GM18502 (cell line): Measurements from ENCODE around the gene FOXF1.

Experiments
- ATAC-seq: cut with Tn5 transposase; IDR thresholded peaks from one replicate; pipeline ENCODE4 v1.9.1; 2021; ENCODE audit warnings: mild to moderate bottlenecking; ENCODE audit not compliant: unreplicated experiment, poor library complexity

The FOXF1 gene

DNA sequence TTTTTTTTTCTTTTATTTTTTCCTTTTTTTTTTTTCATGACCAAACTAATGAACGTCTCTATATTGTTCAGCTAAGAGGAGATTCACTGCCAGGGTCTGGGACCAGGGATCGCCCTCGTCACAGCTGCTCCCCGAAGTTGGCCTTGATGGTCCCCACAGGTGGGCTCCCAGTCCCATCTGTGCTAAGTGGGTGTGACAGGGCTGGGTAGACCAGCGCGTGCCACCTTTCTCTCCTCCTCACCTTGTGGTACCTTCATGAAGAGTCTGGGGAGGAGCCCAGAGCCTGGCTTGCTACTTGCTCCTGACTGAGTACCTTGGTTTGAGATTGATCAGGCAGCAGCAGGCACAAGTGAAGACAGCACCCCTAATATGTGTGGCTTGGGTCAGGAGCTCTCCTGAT lies 6.5 kb upstream of the FOXF1 start:
- ATAC-seq = no peak

DNA sequence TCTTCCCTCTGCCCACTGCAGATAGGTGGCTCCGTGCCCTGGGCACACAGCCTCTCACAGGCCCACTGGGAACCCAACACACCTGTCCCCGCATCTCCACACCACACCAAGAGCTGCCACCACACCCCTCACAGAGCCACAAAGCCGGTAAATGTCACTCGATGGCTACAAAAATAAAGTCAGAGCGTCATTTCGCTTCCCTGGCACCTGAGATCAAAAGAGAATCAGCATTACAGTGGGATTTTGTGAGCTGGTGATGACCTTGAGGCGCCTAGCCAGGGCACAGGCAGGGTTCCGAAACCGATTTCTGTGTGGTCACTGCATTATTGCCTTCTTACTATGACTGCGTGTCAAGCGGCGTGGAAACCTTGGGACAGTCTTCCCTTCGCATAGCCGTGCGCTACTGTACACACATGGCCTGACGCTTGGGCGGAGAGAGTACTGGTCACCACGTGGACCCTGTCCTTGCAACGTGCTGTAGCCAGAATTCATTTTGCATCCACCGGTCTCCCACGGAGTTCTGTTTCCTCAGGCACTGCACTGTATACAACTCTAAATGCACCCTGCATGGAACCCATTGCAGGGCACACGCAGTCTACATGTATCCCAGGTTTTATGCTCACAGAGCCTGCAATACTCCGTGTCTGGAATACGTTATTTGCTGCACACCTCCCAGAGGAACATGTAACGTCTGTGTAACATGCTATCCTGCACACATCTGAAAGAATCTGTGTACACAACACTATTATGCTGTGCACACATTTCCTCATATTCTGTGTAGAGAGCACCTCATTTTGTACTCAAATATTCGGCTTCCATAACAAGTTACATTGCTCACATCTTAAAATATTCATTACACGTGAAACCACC lies 5.8 kb upstream of the FOXF1 start:
- no peak for ATAC-seq

DNA sequence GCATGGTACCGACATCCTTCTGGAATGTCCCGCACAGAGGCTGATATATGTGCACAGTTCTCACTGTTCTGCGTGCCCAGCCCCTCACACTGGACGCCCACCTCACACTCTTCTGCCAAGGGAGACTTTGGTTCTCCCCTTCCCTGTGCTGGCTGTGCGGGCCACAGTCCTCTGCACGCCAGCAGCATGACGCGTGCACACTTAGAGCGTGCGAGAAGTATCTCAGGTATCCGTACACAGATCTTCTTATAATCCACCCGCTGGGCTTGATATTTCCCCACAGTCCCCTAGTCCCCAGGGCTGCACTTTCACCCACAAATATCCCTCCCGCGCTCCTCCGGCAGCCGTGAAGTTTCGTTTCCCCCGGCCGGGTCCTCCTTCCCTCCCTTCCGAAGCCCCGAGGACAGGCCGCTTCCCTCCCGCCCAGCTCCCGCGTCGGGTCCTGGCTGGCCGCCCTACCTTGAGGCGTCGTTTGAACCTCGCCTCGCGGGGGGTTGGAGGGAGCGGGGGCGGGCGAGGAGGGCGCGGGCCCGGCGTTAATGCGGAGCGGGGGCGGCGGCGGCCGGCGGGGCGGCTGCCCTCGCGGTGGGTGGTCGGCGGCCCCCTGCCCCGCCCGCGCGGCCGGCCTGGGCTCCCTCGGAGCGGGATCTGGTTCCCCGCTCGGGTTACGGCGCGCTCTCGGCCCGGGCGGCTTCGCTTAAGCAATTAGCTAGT lies 5.0 kb upstream of the FOXF1 start:
- no peak for ATAC-seq

DNA sequence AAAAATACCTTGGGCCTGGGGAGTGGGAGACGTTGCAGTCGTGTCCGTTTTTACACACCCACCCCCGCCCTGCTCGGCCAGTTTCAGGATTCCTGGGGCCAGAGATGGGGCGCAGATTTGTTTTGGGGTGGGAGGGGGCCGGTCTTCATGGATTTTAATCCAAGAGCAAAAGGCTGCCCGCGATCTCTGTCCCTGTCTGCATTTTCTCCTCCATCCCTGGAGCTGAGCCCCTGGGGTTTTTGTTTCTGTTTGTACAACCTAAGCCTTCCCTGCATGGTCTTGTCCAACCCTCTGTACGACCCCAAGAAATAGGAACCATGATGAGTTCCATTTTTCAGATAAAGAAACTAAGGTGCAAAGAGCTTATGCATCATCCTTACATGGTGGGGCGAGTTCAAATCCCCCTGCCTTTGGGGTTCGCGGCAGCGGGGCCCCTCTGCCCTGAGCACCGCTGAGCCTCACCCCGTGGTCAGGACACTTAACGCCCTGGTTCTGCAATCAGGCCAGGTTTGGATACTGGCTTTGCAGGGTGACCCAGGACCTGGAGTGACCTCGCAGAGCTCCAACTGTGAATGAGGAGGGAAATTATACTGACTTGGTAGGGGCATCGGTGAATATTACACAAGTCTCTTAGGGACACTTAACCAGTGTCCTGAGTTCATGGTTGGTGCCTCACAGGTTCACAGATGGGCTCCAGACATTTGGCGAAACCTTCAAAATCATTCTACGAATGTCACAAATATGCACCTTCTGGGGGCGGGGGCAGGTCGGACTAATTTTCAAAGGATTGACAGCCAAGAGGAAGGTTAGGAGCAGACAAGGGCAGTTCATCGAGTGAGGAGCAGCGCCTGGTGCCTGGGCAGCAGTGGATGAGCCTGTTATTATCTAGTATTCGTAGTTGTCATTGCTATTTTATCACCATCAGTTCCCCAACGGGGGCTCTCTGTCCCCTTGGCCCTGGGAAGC lies 4.1 kb upstream of the FOXF1 start:
- no peak for ATAC-seq

DNA sequence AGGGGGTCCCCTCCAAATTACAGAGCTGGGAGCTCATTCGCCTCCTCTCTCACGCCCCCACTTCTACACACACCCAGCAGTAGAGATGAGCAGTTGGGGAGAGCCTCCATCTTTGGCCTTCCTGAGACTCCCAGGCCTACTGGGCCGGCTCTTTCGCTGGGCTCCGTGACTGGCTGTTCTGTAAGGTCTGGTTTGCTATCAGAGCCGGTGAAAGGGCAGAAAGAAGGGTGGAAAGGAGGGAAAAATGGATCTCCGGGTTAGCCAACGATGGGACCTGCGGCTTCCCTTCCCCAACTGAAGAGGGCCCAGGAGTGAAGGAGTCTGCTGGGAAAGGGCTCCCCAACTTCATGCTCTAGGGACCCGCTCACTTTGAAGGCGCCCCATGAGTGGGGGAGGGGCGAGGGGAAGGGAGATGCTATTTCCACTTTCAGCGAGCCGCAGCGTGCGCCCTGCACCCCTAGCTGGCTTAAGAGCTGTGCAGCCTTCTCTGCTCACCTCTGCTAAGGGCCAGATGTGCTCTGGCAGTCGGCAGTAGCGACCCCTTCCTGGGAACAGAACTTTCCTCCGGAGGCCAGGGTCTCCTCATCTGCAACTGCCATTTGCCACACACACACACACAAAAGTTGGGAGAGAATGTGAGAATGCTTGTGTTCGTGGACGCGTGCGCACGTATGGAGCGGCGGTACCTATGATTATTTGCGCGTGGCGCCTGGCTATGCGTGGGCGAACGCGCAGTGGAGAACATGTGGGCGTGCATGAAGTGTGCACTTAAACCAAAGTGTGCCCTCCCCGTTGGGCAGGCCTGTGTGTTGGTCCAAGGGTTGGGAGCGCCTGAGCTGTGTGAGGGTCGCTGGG lies 2.9 kb upstream of the FOXF1 start:
- ATAC-seq = no peak

DNA sequence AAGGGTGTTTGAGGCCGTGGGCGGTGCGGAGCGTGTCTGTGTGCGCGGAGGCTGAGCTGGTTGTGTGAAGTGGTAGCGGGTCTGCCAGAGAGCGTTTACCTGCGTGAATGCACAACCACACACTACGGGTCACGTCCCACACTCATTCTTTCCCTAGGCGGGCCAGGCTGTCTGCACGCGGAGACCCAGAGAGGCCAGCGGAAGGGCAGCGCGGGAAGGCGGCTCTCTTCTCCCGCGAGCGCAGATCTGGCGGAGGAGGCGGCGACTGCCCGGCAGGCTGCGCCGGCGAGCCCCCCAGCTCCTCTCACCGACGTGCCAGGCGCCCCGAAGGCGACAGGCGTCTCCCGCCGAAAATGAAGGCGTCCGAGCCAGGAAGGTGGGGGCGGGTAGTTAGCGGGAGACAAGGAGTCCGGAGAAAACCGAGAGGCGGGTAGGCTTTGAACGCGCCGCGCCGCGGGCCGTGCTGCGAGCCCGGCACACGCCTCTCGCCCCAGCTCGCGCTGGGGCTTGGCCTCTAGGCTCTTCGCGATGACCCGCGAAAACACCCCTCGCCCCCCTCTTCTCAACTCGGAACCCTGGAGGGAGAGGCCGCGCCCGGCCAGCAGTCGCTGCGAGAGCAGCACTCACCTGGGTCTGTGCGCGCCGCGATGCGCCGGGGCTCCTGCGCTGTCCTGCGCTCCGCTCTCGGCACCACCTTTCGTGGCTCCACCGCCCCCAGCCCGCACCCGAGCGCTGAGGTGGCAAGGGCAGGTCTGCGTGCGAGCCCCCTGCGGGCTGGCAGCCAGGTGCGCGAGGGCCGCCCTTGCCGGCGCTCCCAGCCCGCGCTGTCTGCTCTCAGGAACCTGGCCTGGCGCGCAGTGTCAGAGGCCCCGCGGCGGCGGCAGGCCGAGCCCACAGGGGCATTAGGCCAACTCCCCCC lies 2.0 kb upstream of the FOXF1 start:
- no peak for ATAC-seq

DNA sequence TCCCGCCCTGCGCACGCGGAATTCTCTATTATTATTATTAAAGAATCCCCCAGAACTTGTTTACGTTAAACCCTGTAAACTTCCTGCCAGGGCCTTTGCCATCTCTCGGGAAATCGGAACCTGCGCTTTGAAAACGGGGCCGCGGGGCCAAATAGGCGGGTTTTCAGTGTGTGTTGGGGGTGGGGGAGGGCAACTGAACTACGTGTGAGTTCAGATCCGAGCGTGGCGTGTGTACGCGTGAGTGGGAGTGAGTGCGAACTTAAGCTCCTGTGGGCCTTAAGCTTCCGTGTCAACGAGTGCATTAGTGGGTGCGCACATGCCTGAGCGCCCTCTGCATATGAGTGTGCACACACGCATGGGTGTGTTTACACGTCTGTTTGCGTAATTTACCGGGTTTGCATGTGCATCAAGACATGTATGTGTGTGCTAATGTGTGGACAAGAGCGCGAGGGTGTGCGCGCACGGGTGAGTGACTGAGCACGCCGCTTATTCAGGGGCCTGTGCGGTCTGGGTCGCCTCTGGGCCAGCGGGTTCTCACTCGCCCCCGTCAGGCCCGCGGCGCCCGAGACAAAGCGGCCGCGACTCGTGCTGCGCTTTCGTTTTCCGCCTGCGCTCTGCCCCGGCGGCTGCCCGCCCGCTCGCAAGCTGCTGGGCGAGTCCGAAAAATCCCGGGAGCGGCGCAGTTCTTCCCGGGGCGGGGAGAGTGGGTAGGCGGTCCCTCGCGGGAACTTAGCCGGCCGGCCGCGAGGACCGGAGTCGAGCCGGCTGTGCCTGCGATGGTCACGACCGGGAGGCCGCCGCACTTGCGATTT lies 1.2 kb upstream of the FOXF1 start:
- ATAC-seq = no peak

DNA sequence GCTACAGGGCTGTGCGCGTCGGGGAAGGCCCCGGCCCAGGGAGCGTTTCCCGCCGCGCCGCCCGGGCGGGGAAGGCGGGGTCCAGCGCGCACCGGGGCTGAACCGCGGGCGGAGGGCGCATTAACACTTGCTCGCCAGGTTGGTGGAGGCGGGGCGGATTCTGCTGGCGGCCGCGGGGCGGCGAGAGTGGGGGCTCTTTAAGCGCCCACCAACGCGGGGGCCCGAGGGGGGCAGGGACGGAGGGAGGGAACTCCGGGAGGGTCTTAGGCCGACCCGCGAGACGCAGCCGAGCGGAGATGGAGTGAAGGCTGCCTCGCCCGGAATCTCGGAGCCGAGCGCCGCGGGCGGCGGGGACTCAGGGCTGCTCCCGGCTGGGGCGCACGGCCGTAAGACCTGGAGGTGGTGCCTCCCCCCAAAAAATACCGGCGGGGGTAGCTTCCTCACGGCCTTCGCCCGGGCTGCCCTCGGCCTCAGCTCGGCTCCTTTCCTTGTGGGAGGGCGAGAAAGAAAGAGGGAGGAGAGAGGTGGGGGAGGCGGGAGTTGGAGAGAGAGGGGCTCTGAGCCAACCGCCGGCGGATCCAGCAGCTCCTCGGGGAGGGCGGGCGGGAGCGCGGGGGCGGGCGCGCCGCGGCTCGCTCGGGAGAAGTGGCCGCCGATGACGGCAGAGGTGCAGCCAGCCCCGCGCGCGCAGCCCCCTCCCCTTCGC lies 415 bp upstream of the FOXF1 start:
- no peak for ATAC-seq

DNA sequence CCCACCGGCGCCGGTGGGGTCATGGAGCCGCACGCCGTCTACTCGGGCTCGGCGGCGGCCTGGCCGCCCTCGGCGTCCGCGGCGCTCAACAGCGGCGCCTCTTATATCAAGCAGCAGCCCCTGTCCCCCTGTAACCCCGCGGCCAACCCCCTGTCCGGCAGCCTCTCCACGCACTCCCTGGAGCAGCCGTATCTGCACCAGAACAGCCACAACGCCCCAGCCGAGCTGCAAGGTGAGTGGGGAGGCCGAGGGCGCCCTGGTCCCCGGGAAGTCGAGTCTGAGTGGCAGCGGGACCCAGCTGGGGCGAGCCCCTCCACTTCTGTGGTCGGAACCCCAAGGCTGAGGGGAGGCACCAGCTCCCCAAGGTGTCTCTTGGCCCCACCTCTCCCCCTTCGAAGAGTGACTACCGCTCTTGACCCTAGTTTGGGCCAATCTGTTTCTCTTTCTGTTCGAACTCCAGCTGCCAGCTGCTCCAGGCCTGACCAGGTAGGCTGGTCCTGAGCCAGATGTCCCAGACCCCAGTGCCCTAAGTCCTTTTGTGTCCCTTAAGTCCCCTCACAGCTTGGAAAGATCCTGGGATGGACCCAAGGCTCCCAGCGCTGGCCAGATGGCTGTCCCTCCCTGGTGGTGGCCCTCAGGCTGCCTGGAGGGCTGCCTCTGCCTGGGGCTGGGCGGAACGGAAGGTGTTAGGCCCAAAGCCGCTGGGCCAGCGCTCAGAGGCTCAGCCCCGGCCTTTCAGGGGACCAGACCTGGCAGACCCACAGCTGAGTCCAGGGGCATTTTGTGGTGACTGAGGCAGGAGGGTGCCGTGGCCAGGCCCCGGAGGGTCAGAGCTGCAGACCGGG lies 1.2 kb downstream of the FOXF1 start:
- no peak for ATAC-seq

DNA sequence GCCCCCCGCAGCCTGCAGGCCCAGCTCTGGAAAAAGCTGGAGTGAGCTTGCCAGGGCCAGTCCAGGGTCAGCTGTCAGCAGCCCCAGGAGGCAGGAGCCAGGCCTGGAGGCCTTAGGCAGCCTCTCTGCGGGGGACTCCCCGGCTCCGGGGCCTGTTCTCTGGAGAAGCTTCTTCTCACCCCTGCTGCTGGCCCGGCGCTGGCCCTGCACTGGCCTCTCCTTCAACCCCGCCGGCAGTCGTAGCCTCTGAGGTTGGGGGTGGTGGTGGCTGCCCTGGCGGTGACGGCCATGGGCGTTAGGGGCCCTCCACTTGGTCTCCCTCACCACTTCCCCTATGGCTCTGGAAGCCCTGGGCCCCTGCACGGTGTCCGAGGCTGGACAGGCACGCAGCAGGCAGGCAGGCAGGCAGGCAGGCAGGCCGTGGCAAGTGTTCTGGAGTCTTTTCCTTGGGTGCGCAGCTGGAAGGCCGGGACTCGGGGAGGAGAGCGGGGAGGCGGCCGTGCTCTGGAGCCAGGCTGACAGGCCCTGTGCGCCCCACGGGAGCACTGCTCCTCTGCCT lies 2.1 kb downstream of the FOXF1 start:
- ATAC-seq = no peak

DNA sequence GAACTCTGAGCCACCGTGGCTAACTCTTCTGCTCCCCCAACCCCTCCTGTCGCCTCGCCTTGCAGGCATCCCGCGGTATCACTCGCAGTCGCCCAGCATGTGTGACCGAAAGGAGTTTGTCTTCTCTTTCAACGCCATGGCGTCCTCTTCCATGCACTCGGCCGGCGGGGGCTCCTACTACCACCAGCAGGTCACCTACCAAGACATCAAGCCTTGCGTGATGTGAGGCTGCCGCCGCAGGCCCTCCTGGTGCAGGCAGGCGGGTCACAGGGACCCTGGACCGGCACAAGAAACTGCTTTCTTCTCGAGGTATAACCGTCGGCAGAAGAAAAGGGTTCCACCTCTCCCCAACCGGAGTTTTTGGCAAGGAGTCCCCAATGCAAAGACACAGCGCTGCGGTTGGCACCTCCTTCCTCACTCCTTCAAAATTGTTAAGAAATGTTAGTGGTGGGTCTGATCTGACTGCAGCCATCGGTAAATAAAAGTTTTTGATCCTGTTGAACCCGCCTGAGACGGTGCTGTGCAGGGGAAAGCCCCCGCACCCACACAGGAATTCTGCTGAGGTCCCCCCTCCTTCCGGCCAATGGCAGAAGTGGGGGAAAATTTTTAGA lies 2.6 kb downstream of the FOXF1 start:
- no peak for ATAC-seq

DNA sequence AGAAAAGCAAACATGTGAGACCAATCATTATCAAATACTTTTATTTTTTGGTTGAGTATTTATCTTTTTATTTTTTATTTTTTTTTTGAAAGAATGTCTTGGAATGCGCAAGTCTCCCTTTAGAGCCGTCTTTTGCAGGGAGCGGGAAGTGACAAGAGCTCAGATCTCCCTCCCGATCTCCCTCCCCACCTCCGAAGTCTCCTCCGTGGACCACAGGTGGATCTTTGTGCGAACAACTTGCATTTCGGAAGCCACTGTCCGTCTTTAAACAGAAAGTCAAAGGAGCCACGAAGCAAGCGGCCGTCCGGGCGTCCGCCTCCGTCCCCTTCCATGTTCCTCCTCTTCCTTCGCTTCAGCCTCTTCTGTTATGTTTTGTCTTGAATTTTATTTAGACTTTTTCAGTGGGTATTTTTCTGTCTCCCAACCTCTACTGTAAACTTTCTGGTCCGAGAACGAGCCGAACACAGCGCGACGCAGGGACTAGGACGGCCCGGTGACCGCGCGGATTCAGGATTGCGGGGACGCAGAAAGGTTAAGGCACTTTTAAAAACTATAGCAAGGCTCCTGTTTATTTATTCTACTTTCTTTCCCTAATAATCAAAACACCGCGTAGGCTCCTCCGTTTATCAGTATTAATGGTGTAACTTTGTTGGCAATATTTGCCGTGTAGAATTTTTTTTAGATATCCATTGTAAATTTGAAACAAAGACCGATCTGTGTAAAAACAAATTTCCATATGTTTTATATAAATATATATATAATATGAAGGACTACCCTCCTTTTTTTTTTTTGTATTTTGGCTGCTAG lies 3.3 kb downstream of the FOXF1 start:
- ATAC-seq = no peak

DNA sequence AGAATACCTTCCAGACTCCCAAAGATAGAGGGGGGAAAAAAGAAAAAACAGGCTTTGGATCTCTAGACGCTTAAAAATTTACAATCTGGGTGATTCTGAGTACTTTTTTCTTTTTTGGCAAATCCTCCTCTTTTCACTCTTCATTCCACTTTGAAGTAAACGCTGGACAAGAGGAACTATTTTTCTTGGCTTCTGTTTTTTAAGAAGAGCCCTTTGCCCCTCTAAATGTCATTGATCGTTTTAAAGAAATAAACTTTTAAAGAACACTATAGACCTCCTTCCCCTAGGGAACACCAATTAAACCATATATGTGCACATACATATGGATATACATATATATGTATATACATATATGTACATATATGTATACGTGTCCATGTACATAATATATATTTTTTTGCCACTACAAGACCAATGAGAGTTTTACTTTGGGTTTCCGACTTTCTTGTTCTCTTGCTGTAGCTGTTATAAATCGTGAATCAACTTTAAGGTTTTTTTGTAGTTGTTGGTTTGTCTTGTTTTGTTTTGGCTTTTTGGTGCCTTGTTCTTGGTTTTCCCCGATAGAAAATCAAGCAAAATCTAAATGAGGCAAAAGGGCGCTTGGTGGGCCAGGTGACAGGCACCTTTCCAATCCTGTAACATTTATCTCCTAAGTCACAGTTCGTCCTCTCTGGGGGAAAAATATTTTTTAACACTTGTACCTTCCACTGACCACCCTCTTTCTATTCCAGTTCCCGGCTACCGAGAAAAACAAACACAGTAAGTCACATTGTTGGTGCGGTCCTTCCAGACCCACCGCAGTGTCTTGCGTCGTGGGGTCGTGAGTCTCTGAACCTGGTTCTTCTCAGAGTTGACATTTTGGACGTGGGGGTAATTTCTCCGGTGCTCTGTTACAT lies 4.4 kb downstream of the FOXF1 start:
- no peak for ATAC-seq

DNA sequence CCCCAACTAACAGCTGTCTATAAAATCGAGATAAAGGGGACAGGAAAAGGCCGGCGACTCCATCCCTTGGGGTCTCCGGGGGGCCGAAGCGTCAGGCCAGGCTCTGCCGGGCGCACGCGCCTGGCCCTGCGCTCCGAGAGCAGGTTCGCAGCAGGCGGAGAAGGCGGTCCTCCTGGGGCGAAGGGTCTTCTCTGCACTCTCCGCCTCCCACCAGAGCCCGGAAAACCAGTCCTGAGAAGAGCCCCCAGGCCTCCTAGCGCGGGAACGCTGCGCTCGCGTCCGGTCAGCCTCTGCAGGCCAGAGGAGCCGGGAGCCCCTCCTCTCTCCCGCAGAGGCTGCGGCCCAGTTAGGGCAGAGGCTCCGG lies 5.1 kb downstream of the FOXF1 start:
- ATAC-seq = no peak
